ENCODE measurements around the gene AKR1E2. TPM values are rescaled to one million over a fixed set of nuclear protein-coding genes. Genes with fewer than 3 reads are reported as not detected.

Gene AKR1E2
- total RNA-seq, 1 donor from 2014 or later, result 0.98 TPM

DNA sequence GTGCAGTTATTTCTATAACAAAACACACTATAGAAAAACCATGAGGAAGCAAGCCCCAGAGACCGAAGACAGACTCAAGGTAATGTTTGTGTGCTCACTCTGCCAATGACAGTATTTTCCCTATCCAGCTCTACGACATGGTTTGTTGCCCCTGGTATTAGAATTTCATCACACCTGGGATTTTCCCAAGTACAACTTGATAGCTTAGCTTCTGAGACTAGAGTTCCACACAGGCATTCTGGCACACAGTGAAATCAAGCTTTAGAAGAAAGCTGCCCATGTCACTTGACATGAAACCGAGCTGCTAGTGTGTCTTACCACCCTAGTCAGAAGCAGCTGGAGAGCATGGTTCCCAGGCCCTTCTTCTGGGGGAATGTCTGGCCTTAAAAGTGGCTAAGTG lies 44.1 kb upstream of the AKR1E2 start:
- intact Hi-C loops (cut with micrococcal nuclease), result no loop called here
- Mint-ChIP-seq H3K27ac (no peak overlapping the region), H3K9me3 (no peaks in the 10 kb centered on the region), H3K4me3 (no peak overlapping the region), H3K27me3 (peaks cover 6% of the 10 kb centered on the region), H3K4me1 (no peaks in the 10 kb centered on the region), H3K36me3 (ENCODE audit: low read depth) (no peaks in the 10 kb centered on the region)
- ATAC-seq (ENCODE audit: low read depth) (no peak), DNase-seq (no peak)
- ChIA-PET CTCF (no interaction called here), POLR2A (no interaction called here)
- TF ChIP-seq, protein P1, sequence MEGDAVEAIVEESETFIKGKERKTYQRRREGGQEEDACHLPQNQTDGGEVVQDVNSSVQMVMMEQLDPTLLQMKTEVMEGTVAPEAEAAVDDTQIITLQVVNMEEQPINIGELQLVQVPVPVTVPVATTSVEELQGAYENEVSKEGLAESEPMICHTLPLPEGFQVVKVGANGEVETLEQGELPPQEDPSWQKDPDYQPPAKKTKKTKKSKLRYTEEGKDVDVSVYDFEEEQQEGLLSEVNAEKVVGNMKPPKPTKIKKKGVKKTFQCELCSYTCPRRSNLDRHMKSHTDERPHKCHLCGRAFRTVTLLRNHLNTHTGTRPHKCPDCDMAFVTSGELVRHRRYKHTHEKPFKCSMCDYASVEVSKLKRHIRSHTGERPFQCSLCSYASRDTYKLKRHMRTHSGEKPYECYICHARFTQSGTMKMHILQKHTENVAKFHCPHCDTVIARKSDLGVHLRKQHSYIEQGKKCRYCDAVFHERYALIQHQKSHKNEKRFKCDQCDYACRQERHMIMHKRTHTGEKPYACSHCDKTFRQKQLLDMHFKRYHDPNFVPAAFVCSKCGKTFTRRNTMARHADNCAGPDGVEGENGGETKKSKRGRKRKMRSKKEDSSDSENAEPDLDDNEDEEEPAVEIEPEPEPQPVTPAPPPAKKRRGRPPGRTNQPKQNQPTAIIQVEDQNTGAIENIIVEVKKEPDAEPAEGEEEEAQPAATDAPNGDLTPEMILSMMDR (IDR thresholded peaks at IDR 0.05), result no peak

DNA sequence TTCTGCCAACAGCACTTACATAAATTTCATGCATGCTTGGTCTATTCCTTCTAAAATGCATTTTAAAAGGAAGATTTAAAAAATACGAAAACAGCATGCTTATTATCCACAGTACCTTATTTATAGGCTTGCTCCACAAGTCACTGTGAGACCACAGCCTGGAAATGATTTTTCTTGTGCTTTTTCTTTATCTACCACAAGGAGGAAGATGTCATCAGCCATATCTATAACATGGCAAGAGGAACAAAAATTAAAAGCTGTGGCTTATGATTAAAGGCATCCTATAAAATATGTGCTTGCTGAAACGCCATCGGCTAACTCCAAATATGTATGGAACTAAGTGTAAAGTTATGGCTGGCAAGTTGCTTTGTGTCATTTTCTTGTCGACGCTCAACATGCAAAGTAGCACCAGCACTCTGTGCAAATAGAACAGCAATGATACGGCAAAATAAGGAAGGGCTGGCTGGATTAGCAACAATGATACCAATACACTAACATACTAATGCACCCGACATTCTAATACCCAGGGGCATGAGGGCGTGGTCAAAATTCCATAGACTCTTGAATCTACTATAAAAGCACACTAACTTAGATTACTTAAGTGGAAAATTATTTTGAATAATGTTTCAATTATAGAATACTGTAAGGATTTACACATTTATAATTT lies 41.2 kb upstream of the AKR1E2 start:
- CTCF ChIA-PET, result no interaction called here
- no peak for ATAC-seq (ENCODE audit: low read depth)
- POLR2A ChIA-PET, result no interaction called here
- H3K4me1 Mint-ChIP-seq, result no peaks in the 10 kb centered on the region
- no peak overlapping the region for H3K27ac Mint-ChIP-seq
- DNase-seq, result no peak
- intact Hi-C loops (cut with micrococcal nuclease), result no loop called here
- TF ChIP-seq, protein P1 (IDR thresholded peaks at IDR 0.05), result no peak
- H3K9me3 Mint-ChIP-seq, result no peaks in the 10 kb centered on the region
- H3K4me3 Mint-ChIP-seq, result no peak overlapping the region
- peaks cover 6% of the 10 kb centered on the region for H3K27me3 Mint-ChIP-seq
- no peaks in the 10 kb centered on the region for H3K36me3 Mint-ChIP-seq (ENCODE audit: low read depth)

DNA sequence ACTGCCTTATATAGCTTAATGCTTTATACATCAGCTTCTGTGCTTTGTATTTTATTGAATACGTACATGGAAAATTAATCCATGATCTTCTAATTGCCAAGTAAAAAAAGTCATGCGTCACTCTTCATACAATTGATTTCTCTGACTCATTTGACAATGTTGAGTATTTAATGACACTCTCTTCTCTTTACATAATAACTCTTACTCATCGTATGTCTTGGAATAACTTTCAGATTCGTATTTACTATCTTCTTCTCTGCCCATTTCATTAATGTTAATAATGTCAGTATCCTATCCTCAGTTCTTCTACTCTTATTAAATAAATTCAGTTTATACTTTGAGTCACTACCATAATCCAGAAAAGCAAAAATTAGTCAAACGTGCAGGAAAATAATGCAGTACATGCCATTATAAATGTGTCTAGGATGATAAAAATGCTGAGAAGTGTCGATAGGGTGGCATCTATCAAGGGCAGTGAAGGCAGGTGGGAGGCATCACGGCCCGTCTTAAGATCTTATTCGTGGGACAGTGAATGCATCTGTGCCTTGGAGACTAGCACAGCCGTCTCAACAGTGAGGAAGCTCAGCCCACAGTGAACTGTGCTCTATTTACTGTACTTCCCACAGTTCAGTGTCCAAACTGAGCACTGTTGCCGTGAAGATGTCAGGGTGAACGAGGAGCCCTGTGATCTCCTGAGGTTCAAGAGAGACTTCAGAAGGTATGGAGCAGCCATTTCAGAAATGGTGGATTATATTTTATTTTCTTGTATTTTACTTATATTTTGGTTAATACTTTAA lies 39.8 kb upstream of the AKR1E2 start:
- no peaks in the 10 kb centered on the region for H3K4me1 Mint-ChIP-seq
- TF ChIP-seq, protein P1 (IDR thresholded peaks at IDR 0.05), result no peak
- H3K36me3 Mint-ChIP-seq (ENCODE audit: low read depth), result no peaks in the 10 kb centered on the region
- ChIA-PET CTCF (no interaction called here), POLR2A (no interaction called here)
- H3K9me3 Mint-ChIP-seq, result no peaks in the 10 kb centered on the region
- intact Hi-C loops (cut with micrococcal nuclease), result no loop called here
- ATAC-seq (ENCODE audit: low read depth), result no peak
- peaks cover 6% of the 10 kb centered on the region for H3K27me3 Mint-ChIP-seq
- H3K27ac Mint-ChIP-seq, result no peak overlapping the region
- H3K4me3 Mint-ChIP-seq, result no peak overlapping the region
- no peak for DNase-seq

DNA sequence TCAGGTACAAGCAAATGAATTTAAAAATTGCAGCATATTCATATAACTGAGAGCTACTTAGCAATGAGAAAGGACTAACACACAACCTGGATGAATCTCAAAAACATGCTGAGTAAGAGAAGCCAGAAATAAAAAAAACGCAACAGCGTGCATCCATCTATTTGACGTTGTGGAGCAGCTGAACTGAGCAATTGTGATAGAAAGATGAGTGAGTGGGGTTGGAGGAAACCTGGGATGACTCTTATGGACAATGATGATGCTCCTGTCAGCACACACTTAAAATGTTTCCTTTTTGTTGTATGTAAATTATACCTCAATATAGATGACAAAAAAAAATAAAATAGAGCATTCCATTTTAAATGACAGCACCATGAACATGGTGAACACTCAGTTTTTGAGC lies 36.0 kb upstream of the AKR1E2 start:
- Mint-ChIP-seq H3K27ac (no peak overlapping the region), H3K4me1 (no peaks in the 10 kb centered on the region), H3K9me3 (no peaks in the 10 kb centered on the region), H3K36me3 (ENCODE audit: low read depth) (no peaks in the 10 kb centered on the region), H3K27me3 (peaks cover 3% of the 10 kb centered on the region), H3K4me3 (no peak overlapping the region)
- CTCF ChIA-PET, result interaction anchor here (0.6 kb wide), 1 partner anchor 1660 kb away, joined by 3 read pairs; no protein-coding TSS in a partner anchor
- POLR2A ChIA-PET, result no interaction called here
- TF ChIP-seq, protein P1 (IDR thresholded peaks at IDR 0.05), result no peak
- no peak for ATAC-seq (ENCODE audit: low read depth)
- DNase-seq, result no peak
- intact Hi-C loops (cut with micrococcal nuclease), result no loop called here

DNA sequence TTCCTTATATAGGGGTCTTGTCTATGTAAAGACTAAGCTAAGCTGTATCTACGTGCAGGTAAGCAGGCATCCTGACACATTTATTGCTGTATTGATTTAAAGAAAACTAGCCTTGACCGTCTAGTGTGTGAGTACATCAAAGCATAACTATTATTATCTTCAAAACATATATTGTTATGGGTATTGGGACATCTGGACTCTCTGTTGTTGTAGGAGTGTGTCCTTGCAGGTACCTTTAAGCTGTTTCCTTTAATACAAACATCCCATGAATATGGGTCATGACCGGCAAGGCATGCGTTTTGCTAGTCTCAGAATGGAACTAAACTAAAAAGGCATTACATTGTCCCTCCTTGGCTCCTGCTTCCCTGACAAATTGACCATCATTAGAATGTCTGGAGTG lies 35.1 kb upstream of the AKR1E2 start:
- ATAC-seq (ENCODE audit: low read depth) (no peak), DNase-seq (no peak)
- ChIA-PET CTCF (interaction anchor here (0.6 kb wide), 1 partner anchor 1661 kb away, joined by 3 read pairs; no protein-coding TSS in a partner anchor), POLR2A (no interaction called here)
- Mint-ChIP-seq H3K36me3 (ENCODE audit: low read depth) (no peaks in the 10 kb centered on the region), H3K4me1 (no peaks in the 10 kb centered on the region), H3K27ac (no peak overlapping the region), H3K9me3 (no peaks in the 10 kb centered on the region), H3K27me3 (no peaks in the 10 kb centered on the region), H3K4me3 (no peak overlapping the region)
- TF ChIP-seq, protein P1 (IDR thresholded peaks at IDR 0.05), result no peak
- intact Hi-C loops (cut with micrococcal nuclease), result no loop called here

Measured in activated B cell treated with CpG ODN at 0.5 μM for 24 hours (primary cell).